RWPE1 (cell line): ENCODE measurements around the gene TGFBR1.

Source experiments
- CTCF ChIA-PET: fragments of 350-600 bp; sonication (Branson Sonifier 250); formaldehyde crosslinking; extraction: SDS; loops from one replicate; lab custom pipeline; 2021; lab: Yijun Ruan, JAX
- POLR2A ChIA-PET: fragments of 400-600 bp; formaldehyde crosslinking; extraction: SDS; loops from one replicate; lab custom pipeline; 2020; ENCODE audit warnings: antibody characterized with exemption; ENCODE audit not compliant: low non-redundant PET; lab: Yijun Ruan, JAX
- DNase-seq: peaks from one replicate; pipeline ENCODE4 v3.0.0; 2012; ENCODE audit warnings: low spot score
- H3K27ac ChIP-seq: fragments of 450-650 bp; 2 replicates; pipeline ENCODE4 v1.5.1; 2017
- CTCF ChIP-seq: fragments of 450-650 bp; conservative IDR thresholded peaks from 2 replicates; pipeline ENCODE4 v1.5.1; 2017; ENCODE audit warnings: low read depth, mild to moderate bottlenecking

TGFBR1 gene

GRCh38 chr9:99069546-99069945 is 35.4 kb upstream of the TGFBR1 start:
- no peak overlapping the region for H3K27ac ChIP-seq
- TF ChIP-seq CTCF, result no peak
- ChIA-PET POLR2A (no interaction called here), CTCF (no interaction called here)
- DNase-seq, result no peak

- DNase-seq, result no peak
- H3K27ac ChIP-seq, result no peak overlapping the region
- TF ChIP-seq CTCF, result no peak
- CTCF ChIA-PET, result no interaction called here
- POLR2A ChIA-PET, result no interaction called here
Measured at GRCh38 chr9:99070681-99071080, 34.2 kb upstream of the TGFBR1 start.

- TF ChIP-seq CTCF, result no peak
- CTCF ChIA-PET, result interaction anchor here (0.6 kb wide), 1 partner anchor 22 kb away, joined by 3 read pairs; no protein-coding TSS in a partner anchor
- POLR2A ChIA-PET, result no interaction called here
- no peak overlapping the region for H3K27ac ChIP-seq
- DNase-seq, result no peak
Measured at GRCh38 chr9:99071313-99072039, 33.4 kb upstream of the TGFBR1 start.

- POLR2A ChIA-PET, result no interaction called here
- CTCF ChIA-PET, result no interaction called here
- H3K27ac ChIP-seq, result no peak overlapping the region
- TF ChIP-seq CTCF, result no peak
- no peak for DNase-seq
Measured at GRCh38 chr9:99072040-99072394, 32.9 kb upstream of the TGFBR1 start.

- CTCF ChIA-PET, result no interaction called here
- no peak overlapping the region for H3K27ac ChIP-seq
- TF ChIP-seq CTCF, result no peak
- no peak for DNase-seq
- POLR2A ChIA-PET, result no interaction called here
Measured at GRCh38 chr9:99073347-99073746, 31.6 kb upstream of the TGFBR1 start.

- ChIA-PET CTCF (no interaction called here), POLR2A (no interaction called here)
- H3K27ac ChIP-seq, result no peak overlapping the region
- DNase-seq, result no peak
- TF ChIP-seq CTCF, result no peak
Measured at GRCh38 chr9:99073985-99074901, 30.7 kb upstream of the TGFBR1 start.
